Fibroblast of lung (primary cell): ENCODE results near the gene LTA4H. TPM values are rescaled to one million over a fixed set of nuclear protein-coding genes. Genes with fewer than 3 reads are reported as not detected.

Experiments used
- DNase-seq, 2 donors: peaks; one replicate each; pipeline versions ENCODE4 v3.0.0 to v3.0.0-alpha.2; 2010; ENCODE audit warnings: low read depth in 2 of 2
- H2AFZ ChIP-seq: 2 replicates; pipeline ENCODE4 v1.5.1; 2012; ENCODE audit warnings: low read length, control low read depth, inconsistent platforms
- H3K27ac ChIP-seq: 2 replicates; pipeline ENCODE4 v1.5.1; 2011; ENCODE audit warnings: low read length, control low read depth; ENCODE audit not compliant: insufficient read depth
- H3K27me3 ChIP-seq: 2 replicates; pipeline ENCODE4 v1.5.1; 2011; ENCODE audit warnings: mild to moderate bottlenecking, low read length; ENCODE audit not compliant: control insufficient read depth, insufficient read depth
- H3K36me3 ChIP-seq: 2 replicates; pipeline ENCODE4 v1.5.1; 2011; ENCODE audit warnings: low read length; ENCODE audit not compliant: control insufficient read depth, insufficient read depth
- H3K4me1 ChIP-seq: 2 replicates; pipeline ENCODE4 v1.5.1; 2011; ENCODE audit warnings: low read length; ENCODE audit not compliant: control insufficient read depth, insufficient read depth; ENCODE audit errors: extremely low read depth
- H3K4me2 ChIP-seq: 2 replicates; pipeline ENCODE4 v1.5.1; 2011; ENCODE audit warnings: low read length, control low read depth; ENCODE audit not compliant: insufficient read depth; ENCODE audit errors: extremely low read depth
- H3K4me3 ChIP-seq, 4 experiments: fragments of 200-600 bp in 1 of 4; sonication (generic) in 1 of 4; replicated peaks in 1 of 4; 2 replicates each; pipeline ENCODE4 v1.5.1; 2011 to 2016; ENCODE audit warnings: low read length in 4 of 4, low read depth in 3 of 4, mild to moderate bottlenecking in 3 of 4, control low read depth in 2 of 4, inconsistent platforms in 1 of 4, mixed read lengths in 1 of 4; ENCODE audit not compliant: insufficient read depth in 1 of 4; ENCODE audit errors: control extremely low read depth in 1 of 4
- H3K79me2 ChIP-seq: 2 replicates; pipeline ENCODE4 v1.5.1; 2012; ENCODE audit warnings: mild to moderate bottlenecking, low read length, inconsistent platforms; ENCODE audit not compliant: control insufficient read depth, insufficient read depth
- H3K9ac ChIP-seq: 2 replicates; pipeline ENCODE4 v1.5.1; 2011; ENCODE audit warnings: mild to moderate bottlenecking, low read length, control low read depth; ENCODE audit not compliant: insufficient read depth
- H3K9me3 ChIP-seq: 2 replicates; pipeline ENCODE4 v1.5.1; 2012; ENCODE audit warnings: low read depth, low read length; ENCODE audit not compliant: control insufficient read depth, insufficient read depth
- H4K20me1 ChIP-seq: 2 replicates; pipeline ENCODE4 v1.5.1; 2011; ENCODE audit warnings: low read length; ENCODE audit not compliant: control insufficient read depth, insufficient read depth; ENCODE audit errors: extremely low read depth
- EZH2 ChIP-seq: IDR thresholded peaks from 2 replicates; pipeline ENCODE4 v1.5.1; 2012; ENCODE audit warnings: low read length, control low read depth, mild to moderate bottlenecking; ENCODE audit errors: missing control alignments
- polyA plus RNA-seq, 2 donors: library from polyadenylated mRNA; depleted of rRNA in 1 of 2; stranded (reverse) in 1 of 2; unstranded in 1 of 2; fragments of >200 nt; gene quantifications; 2 replicates each; pipeline ENCODE4 v1.2.1, GENCODE V29; 2011 to 2012; ENCODE audit warnings: missing spikeins in 1 of 2
- total RNA-seq: library from RNA; depleted of rRNA; stranded (reverse); fragments of >200 nt; gene quantifications from 2 replicates; pipeline ENCODE4 v1.2.1, GENCODE V29; 2014
- TF ChIP-seq, protein P1 (sequence below), 2 donors: IDR thresholded peaks in 1 of 2; conservative IDR thresholded peaks in 1 of 2; 1 replicate in 1 of 2; 2 replicates in 1 of 2; pipeline ENCODE4 v1.5.1; 2011 to 2012; ENCODE audit warnings: low read length in 2 of 2, control low read depth in 1 of 2, inconsistent platforms in 1 of 2, low read depth in 1 of 2, mild to moderate bottlenecking in 1 of 2

LTA4H gene
- total and polyA plus RNA-seq, 2 donors (not counting 1 experiment from before 2014, with no cell fraction given): 81.1 to 100 TPM

DNA sequence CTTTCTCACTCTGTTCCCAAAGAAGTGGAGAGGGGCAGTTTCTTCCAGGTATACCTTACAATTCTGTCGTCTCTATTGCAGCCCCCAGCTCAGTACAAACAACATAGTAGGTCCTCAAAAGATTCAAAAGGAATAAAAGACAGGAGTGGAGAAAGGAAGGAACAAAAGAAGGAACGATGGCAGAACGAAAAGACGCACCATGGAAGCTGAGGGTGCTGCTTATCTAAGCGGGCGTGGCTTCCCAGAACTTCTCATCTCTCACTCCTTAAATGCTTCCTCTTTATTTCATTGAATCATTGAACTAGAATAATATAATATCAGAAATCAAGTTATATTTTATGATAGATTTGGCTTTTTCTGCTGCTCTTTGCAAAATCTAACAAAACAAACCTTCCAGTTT lies 13.7 kb upstream of the LTA4H start:
- no peaks in the 10 kb centered on the region for H3K27me3 ChIP-seq
- no peaks in the 10 kb centered on the region for H3K36me3 ChIP-seq
- DNase-seq: no peak
- H3K27ac ChIP-seq: no peak overlapping the region
- no peak overlapping the region for H3K9ac ChIP-seq
- H3K4me3 ChIP-seq: no peak overlapping the region
- H3K4me1 ChIP-seq: peaks cover 6% of the 10 kb centered on the region
- no peak overlapping the region for H3K4me2 ChIP-seq
- H4K20me1 ChIP-seq: no peaks in the 10 kb centered on the region
- no peaks in the 10 kb centered on the region for H3K79me2 ChIP-seq
- H3K9me3 ChIP-seq: no peaks in the 10 kb centered on the region
- TF ChIP-seq EZH2: no peak
- TF ChIP-seq, protein P1, sequence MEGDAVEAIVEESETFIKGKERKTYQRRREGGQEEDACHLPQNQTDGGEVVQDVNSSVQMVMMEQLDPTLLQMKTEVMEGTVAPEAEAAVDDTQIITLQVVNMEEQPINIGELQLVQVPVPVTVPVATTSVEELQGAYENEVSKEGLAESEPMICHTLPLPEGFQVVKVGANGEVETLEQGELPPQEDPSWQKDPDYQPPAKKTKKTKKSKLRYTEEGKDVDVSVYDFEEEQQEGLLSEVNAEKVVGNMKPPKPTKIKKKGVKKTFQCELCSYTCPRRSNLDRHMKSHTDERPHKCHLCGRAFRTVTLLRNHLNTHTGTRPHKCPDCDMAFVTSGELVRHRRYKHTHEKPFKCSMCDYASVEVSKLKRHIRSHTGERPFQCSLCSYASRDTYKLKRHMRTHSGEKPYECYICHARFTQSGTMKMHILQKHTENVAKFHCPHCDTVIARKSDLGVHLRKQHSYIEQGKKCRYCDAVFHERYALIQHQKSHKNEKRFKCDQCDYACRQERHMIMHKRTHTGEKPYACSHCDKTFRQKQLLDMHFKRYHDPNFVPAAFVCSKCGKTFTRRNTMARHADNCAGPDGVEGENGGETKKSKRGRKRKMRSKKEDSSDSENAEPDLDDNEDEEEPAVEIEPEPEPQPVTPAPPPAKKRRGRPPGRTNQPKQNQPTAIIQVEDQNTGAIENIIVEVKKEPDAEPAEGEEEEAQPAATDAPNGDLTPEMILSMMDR (conservative IDR thresholded peaks at IDR 0.05 in 1 of 2, IDR thresholded peaks at IDR 0.05 in 1 of 2; ENCODE audit: low read depth in 1 of 2, low read length in 2 of 2): no peak
- H2AFZ ChIP-seq: no peak overlapping the region

DNA sequence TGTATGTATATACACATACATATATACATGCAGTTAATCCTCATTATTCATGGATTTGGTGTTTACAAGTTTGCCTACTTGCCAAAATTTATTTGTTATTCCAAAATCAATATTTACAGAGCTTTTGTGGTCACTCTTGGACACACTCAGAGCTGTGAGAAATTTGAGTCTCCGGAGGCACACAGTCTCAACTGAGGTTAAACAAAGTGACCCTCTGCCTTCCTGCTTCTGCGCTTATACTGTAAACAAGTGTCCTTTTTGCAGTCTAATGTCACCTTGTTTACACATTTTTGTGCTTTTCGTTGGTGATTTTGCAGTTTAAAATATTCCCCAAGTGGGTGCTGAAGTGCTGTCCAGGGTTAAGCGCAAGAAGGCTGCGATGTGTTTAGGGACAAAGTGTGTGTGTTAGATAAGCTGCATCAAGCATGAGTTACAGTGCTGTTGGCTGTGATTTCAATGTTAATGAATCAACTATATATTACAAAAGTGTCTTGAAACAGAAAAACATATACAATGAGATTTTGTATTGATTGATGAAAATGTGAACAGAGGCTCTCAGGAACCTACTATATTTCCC lies 13.1 kb upstream of the LTA4H start:
- Histone ChIP-seq H3K27ac (no peak overlapping the region), H3K4me1 (peaks cover 8% of the 10 kb centered on the region), H4K20me1 (no peaks in the 10 kb centered on the region), H3K79me2 (no peaks in the 10 kb centered on the region), H3K27me3 (no peaks in the 10 kb centered on the region), H2AFZ (no peak overlapping the region), H3K4me3 (no peak overlapping the region), H3K9ac (no peak overlapping the region), H3K9me3 (no peaks in the 10 kb centered on the region), H3K4me2 (no peak overlapping the region), H3K36me3 (no peaks in the 10 kb centered on the region)
- no peak for DNase-seq
- TF ChIP-seq EZH2: no peak
- TF ChIP-seq, protein P1 (conservative IDR thresholded peaks at IDR 0.05 in 1 of 2, IDR thresholded peaks at IDR 0.05 in 1 of 2; ENCODE audit: low read depth in 1 of 2, low read length in 2 of 2): no peak

DNA sequence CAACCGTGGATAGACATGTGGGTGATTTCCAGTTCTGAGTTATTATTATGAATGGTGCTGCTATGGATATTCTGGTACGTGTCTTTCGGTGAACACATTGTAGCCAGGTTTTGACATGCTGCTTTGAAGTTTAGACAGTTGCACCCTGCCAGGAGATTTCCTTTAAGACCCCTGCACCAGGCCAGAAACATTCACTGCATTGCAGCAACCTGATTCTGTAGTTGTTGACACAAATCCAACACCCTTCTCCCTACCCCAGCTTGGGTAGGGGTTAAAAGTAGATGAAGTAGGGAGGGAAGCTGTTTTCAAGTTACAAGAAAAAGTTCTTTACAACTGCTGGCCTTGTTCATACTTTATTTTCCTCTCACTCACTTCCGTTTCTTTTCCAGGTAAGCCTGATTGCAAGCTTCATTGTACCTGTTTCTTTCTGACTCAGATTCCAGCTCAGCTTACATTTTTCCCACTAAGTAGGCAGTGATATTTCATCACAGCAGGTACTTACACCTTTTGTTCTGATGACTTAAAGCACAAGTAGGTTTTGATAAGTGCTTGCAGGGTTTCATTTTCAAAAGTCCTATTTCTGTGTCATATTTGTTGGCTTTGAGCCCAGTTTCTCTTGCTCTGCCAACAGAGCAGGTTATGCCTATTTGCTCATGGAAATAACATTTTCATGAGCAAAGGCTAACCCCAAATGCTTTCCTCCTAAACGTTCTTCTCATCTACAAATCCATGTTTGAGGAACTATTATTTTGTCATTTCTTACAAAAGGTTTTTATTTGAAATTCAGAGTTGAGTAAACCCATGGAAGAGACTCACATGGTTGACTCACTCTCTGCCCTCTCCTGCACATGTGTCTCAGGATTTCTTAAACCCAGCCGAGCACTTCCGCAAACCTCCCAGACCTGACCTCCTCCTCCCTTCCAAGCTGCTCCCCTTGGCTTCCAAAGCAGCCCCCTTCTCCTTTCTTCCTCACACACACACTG lies 12.1 kb upstream of the LTA4H start:
- peak overlapping the region; percentile 38 for H3K4me2 ChIP-seq
- no peaks in the 10 kb centered on the region for H3K27me3 ChIP-seq
- peak; percentile 66 to 76 for DNase-seq
- H2AFZ ChIP-seq: no peak overlapping the region
- H3K9ac ChIP-seq: no peak overlapping the region
- H3K27ac ChIP-seq: no peak overlapping the region
- H4K20me1 ChIP-seq: no peaks in the 10 kb centered on the region
- no peaks in the 10 kb centered on the region for H3K36me3 ChIP-seq
- H3K9me3 ChIP-seq: no peaks in the 10 kb centered on the region
- TF ChIP-seq, protein P1 (conservative IDR thresholded peaks at IDR 0.05 in 1 of 2, IDR thresholded peaks at IDR 0.05 in 1 of 2; ENCODE audit: low read depth in 1 of 2, low read length in 2 of 2): no peak
- no peak for TF ChIP-seq EZH2
- H3K4me3 ChIP-seq: no peak overlapping the region
- no peaks in the 10 kb centered on the region for H3K79me2 ChIP-seq
- H3K4me1 ChIP-seq: peaks cover 8% of the 10 kb centered on the region
